GM18508 (cell line): Measurements from ENCODE around the gene TMF1.

Experiments
- ATAC-seq: cut with Tn5 transposase; IDR thresholded peaks from one replicate; pipeline ENCODE4 v1.9.1; 2021; ENCODE audit warnings: moderate number of reproducible peaks; ENCODE audit not compliant: insufficient read depth, unreplicated experiment

The TMF1 gene

GRCh38 chr3:69016901-69017300 lies 35.2 kb downstream of the TMF1 start:
- ATAC-seq: no peak

GRCh38 chr3:69016102-69016501 lies 36.0 kb downstream of the TMF1 start:
- no peak for ATAC-seq

GRCh38 chr3:69014022-69014580 lies 38.0 kb downstream of the TMF1 start:
- no peak for ATAC-seq

GRCh38 chr3:69013253-69014021 lies 38.7 kb downstream of the TMF1 start, which contains the start of gene EOGT:
TSS of gene EOGT (minus strand) at chr3:69013684. CDS start at chr3:69009846, 3,838 bp downstream.
- peak; percentile 48 for ATAC-seq

- peak; percentile 29 for ATAC-seq
These were observed 39.3 kb downstream of the TMF1 start for GRCh38 chr3:69012800-69013252.

- no peak for ATAC-seq
These were observed 39.9 kb downstream of the TMF1 start for GRCh38 chr3:69012100-69012799.

- no peak for ATAC-seq
These were observed 40.9 kb downstream of the TMF1 start for GRCh38 chr3:69011096-69011730.

- no peak for ATAC-seq
These were observed 42.3 kb downstream of the TMF1 start for GRCh38 chr3:69009559-69010410.

- no peak for ATAC-seq
These were observed 43.2 kb downstream of the TMF1 start for GRCh38 chr3:69008980-69009379.

GRCh38 chr3:69005791-69006482 lies 46.2 kb downstream of the TMF1 start:
- ATAC-seq: no peak

- no peak for ATAC-seq
These were observed 46.9 kb downstream of the TMF1 start for GRCh38 chr3:69005071-69005790.

- ATAC-seq: no peak
These were observed 48.0 kb downstream of the TMF1 start for GRCh38 chr3:69004138-69004537.

- no peak for ATAC-seq
These were observed 52.5 kb downstream of the TMF1 start for GRCh38 chr3:68999605-69000004.

- no peak for ATAC-seq
These were observed 53.0 kb downstream of the TMF1 start for GRCh38 chr3:68999158-68999557.

GRCh38 chr3:68997887-68998286 lies 54.2 kb downstream of the TMF1 start:
- ATAC-seq: peak; percentile 83

- no peak for ATAC-seq
These were observed 55.7 kb downstream of the TMF1 start for GRCh38 chr3:68996356-68996995.

GRCh38 chr3:68988740-68989139 lies 63.4 kb downstream of the TMF1 start:
- ATAC-seq: no peak

- no peak for ATAC-seq
These were observed 64.8 kb downstream of the TMF1 start for GRCh38 chr3:68987322-68987721.
